Measurements from ENCODE around the gene EPAS1.

Gene EPAS1

GRCh38 chr2:46325182-46325928 lies 28.1 kb downstream of the EPAS1 start:
- Histone ChIP-seq H3K9me3 (replicated peaks; ENCODE audit: insufficient read depth, low read length) (no peaks in the 10 kb centered on the region), H3K27ac (ENCODE audit: low read length) (no peak overlapping the region), H3K4me2 (ENCODE audit: low read depth, low read length) (no peak overlapping the region), H3K4me3 (ENCODE audit: low read length) (no peak overlapping the region), H3K79me2 (ENCODE audit: low read length) (no peaks in the 10 kb centered on the region), H3K4me1 (ENCODE audit: low read length) (no peaks in the 10 kb centered on the region), H3K9ac (ENCODE audit: low read length) (no peak overlapping the region), H4K20me1 (ENCODE audit: insufficient read depth, low read length) (no peaks in the 10 kb centered on the region), H3K27me3 (replicated peaks; ENCODE audit: insufficient read depth, low read length) (no peaks in the 10 kb centered on the region), H2AFZ (ENCODE audit: low read length) (no peak overlapping the region), H3F3A (ENCODE audit: insufficient read depth, low read length) (no peaks in the 10 kb centered on the region), H3K36me3 (replicated peaks; ENCODE audit: insufficient read depth, low read length) (no peaks in the 10 kb centered on the region), H3K9me2 (replicated peaks; ENCODE audit: insufficient read depth, low read length) (no peaks in the 10 kb centered on the region)
- no peak for DNase-seq
- no peak for TF ChIP-seq EZH2phosphoT487 (IDR thresholded peaks at IDR 0.05; ENCODE audit: low read length)
- no peak for TF ChIP-seq CTCF (IDR thresholded peaks at IDR 0.05; ENCODE audit: low read length)
- TF ChIP-seq EZH2 (optimal IDR thresholded peaks at IDR 0.05; ENCODE audit: low read depth, low read length): no peak

GRCh38 chr2:46326231-46326980 lies 29.2 kb downstream of the EPAS1 start:
- Histone ChIP-seq H3K4me3 (ENCODE audit: low read length) (no peak overlapping the region), H3K9me3 (replicated peaks; ENCODE audit: insufficient read depth, low read length) (no peaks in the 10 kb centered on the region), H3K36me3 (replicated peaks; ENCODE audit: insufficient read depth, low read length) (no peaks in the 10 kb centered on the region), H3K27ac (ENCODE audit: low read length) (no peak overlapping the region), H2AFZ (ENCODE audit: low read length) (no peak overlapping the region), H3K4me1 (ENCODE audit: low read length) (no peaks in the 10 kb centered on the region), H4K20me1 (ENCODE audit: insufficient read depth, low read length) (no peaks in the 10 kb centered on the region), H3K9me2 (replicated peaks; ENCODE audit: insufficient read depth, low read length) (no peaks in the 10 kb centered on the region), H3F3A (ENCODE audit: insufficient read depth, low read length) (no peaks in the 10 kb centered on the region), H3K9ac (ENCODE audit: low read length) (no peak overlapping the region), H3K4me2 (ENCODE audit: low read depth, low read length) (no peak overlapping the region), H3K27me3 (replicated peaks; ENCODE audit: insufficient read depth, low read length) (no peaks in the 10 kb centered on the region), H3K79me2 (ENCODE audit: low read length) (no peaks in the 10 kb centered on the region)
- DNase-seq: no peak
- TF ChIP-seq CTCF (IDR thresholded peaks at IDR 0.05; ENCODE audit: low read length) (no peak), EZH2phosphoT487 (IDR thresholded peaks at IDR 0.05; ENCODE audit: low read length) (no peak), EZH2 (optimal IDR thresholded peaks at IDR 0.05; ENCODE audit: low read depth, low read length) (no peak)

- H3K9me3 ChIP-seq (replicated peaks; ENCODE audit: insufficient read depth, low read length): no peaks in the 10 kb centered on the region
- no peak overlapping the region for H3K27ac ChIP-seq (ENCODE audit: low read length)
- no peak for DNase-seq
- no peaks in the 10 kb centered on the region for H3K27me3 ChIP-seq (replicated peaks; ENCODE audit: insufficient read depth, low read length)
- no peak overlapping the region for H3K9ac ChIP-seq (ENCODE audit: low read length)
- H2AFZ ChIP-seq (ENCODE audit: low read length): no peak overlapping the region
- H3K9me2 ChIP-seq (replicated peaks; ENCODE audit: insufficient read depth, low read length): no peaks in the 10 kb centered on the region
- TF ChIP-seq CTCF (IDR thresholded peaks at IDR 0.05; ENCODE audit: low read length) (0 out of 2 replicates have a peak, but pooled peaks have one; percentile 10), EZH2phosphoT487 (IDR thresholded peaks at IDR 0.05; ENCODE audit: low read length) (no peak)
- H3K4me3 ChIP-seq (ENCODE audit: low read length): no peak overlapping the region
- no peak overlapping the region for H3K4me2 ChIP-seq (ENCODE audit: low read depth, low read length)
- H3K79me2 ChIP-seq (ENCODE audit: low read length): no peaks in the 10 kb centered on the region
- H4K20me1 ChIP-seq (ENCODE audit: insufficient read depth, low read length): no peaks in the 10 kb centered on the region
- H3K36me3 ChIP-seq (replicated peaks; ENCODE audit: insufficient read depth, low read length): no peaks in the 10 kb centered on the region
- no peaks in the 10 kb centered on the region for H3K4me1 ChIP-seq (ENCODE audit: low read length)
- H3F3A ChIP-seq (ENCODE audit: insufficient read depth, low read length): no peaks in the 10 kb centered on the region
These were observed 30.4 kb downstream of the EPAS1 start for GRCh38 chr2:46327627-46328026.

All from MM.1S (cell line).